Mammary epithelial cell (primary cell): ENCODE measurements around the gene RUVBL2.
"Not testable (repeated sequence)": the region's sequence is repeated elsewhere in the genome, so short reads cannot be mapped to it uniquely, and the experiment has no call there.

ENCODE experiments used
- EZH2 ChIP-seq: IDR thresholded peaks from 2 replicates; pipeline ENCODE4 v1.6.1; 2012; ENCODE audit warnings: low read length, inconsistent platforms, borderline replicate concordance
- TF ChIP-seq, protein P1 (sequence below), 2 donors: IDR thresholded peaks in 1 of 2; conservative IDR thresholded peaks in 1 of 2; 2 replicates each; pipeline ENCODE4 v1.5.1; 2011 to 2012; ENCODE audit warnings: inconsistent platforms in 2 of 2, low read length in 2 of 2, mild to moderate bottlenecking in 2 of 2, control low read depth in 1 of 2, low read depth in 1 of 2; ENCODE audit not compliant: insufficient read depth in 1 of 2; ENCODE audit errors: extremely low read depth in 1 of 2

DNA sequence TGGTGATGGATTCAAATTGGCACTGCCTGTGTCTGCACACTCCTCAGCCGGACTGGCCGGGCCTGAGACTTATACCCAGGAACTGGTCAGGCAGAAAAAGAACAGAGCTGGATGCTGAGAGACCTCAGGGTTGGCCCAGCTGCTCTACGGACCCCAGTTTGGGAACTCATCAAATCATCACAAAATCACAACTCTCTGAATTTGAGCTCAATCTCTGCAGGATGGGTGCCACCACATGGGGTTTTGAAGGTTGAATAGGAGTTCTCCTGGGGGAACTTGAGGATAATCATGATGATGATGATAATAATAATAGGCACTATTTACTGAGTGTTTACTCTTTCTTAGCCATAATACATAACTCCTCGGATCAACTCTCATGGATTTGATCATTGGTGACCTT is 49.0 kb downstream of the RUVBL2 start:
- TF ChIP-seq, protein P1, sequence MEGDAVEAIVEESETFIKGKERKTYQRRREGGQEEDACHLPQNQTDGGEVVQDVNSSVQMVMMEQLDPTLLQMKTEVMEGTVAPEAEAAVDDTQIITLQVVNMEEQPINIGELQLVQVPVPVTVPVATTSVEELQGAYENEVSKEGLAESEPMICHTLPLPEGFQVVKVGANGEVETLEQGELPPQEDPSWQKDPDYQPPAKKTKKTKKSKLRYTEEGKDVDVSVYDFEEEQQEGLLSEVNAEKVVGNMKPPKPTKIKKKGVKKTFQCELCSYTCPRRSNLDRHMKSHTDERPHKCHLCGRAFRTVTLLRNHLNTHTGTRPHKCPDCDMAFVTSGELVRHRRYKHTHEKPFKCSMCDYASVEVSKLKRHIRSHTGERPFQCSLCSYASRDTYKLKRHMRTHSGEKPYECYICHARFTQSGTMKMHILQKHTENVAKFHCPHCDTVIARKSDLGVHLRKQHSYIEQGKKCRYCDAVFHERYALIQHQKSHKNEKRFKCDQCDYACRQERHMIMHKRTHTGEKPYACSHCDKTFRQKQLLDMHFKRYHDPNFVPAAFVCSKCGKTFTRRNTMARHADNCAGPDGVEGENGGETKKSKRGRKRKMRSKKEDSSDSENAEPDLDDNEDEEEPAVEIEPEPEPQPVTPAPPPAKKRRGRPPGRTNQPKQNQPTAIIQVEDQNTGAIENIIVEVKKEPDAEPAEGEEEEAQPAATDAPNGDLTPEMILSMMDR (conservative IDR thresholded peaks at IDR 0.05 in 1 of 2, IDR thresholded peaks at IDR 0.05 in 1 of 2; ENCODE audit: extremely low read depth in 1 of 2, insufficient read depth in 1 of 2, low read depth in 1 of 2, low read length in 2 of 2) = not testable (repeated sequence)
- not testable (repeated sequence) for TF ChIP-seq EZH2
